Lung (tissue), 12 donors: ENCODE measurements around the gene PPM1J. TPM values are rescaled to one million over a fixed set of nuclear protein-coding genes. Genes with fewer than 3 reads are reported as not detected.
"Not testable (repeated sequence)": the region's sequence is repeated elsewhere in the genome, so short reads cannot be mapped to it uniquely, and the experiment has no call there.

ENCODE experiments used
- ATAC-seq: fragments of 200-7000 bp; cut with Tn5 transposase; one replicate; pipeline ENCODE4 v1.9.1; 2020; ENCODE audit warnings: moderate number of reproducible peaks; ENCODE audit not compliant: insufficient read depth, low FRiP score
- DNase-seq, 3 donors: peaks; one replicate each; pipeline ENCODE4 v3.0.0-alpha.2; 2013 to 2017
- H3K27ac ChIP-seq, 2 donors: one replicate each; pipeline ENCODE4 v1.5.1; 2013; ENCODE audit warnings: mild to moderate bottlenecking in 2 of 2, moderate library complexity in 2 of 2, control low read depth in 1 of 2, inconsistent platforms in 1 of 2, low read depth in 1 of 2, low read length in 1 of 2
- H3K27me3 ChIP-seq, 3 donors: one replicate each; pipeline ENCODE4 v1.5.1; 2013; ENCODE audit warnings: low read length in 2 of 3; ENCODE audit not compliant: control insufficient read depth in 3 of 3, insufficient read depth in 3 of 3
- H3K36me3 ChIP-seq, 4 donors: one replicate each; pipeline ENCODE4 v1.5.1; 2013; ENCODE audit warnings: low read length in 4 of 4, mild to moderate bottlenecking in 1 of 4, moderate library complexity in 1 of 4; ENCODE audit not compliant: control insufficient read depth in 4 of 4, insufficient read depth in 4 of 4
- H3K4me1 ChIP-seq, 5 donors: one replicate each; pipeline ENCODE4 v1.5.1; 2013; ENCODE audit warnings: low read length in 5 of 5, mild to moderate bottlenecking in 2 of 5, moderate library complexity in 1 of 5; ENCODE audit not compliant: control insufficient read depth in 5 of 5, insufficient read depth in 5 of 5
- H3K4me3 ChIP-seq: one replicate; pipeline ENCODE4 v1.5.1; 2013; ENCODE audit warnings: mild to moderate bottlenecking, control low read depth, moderate library complexity
- H3K9ac ChIP-seq, 2 donors: one replicate each; pipeline ENCODE4 v1.5.1; 2013; ENCODE audit warnings: low read length in 2 of 2, control low read depth in 1 of 2; ENCODE audit not compliant: insufficient read depth in 1 of 2
- H3K9me3 ChIP-seq, 4 donors: one replicate each; pipeline ENCODE4 v1.5.1; 2013; ENCODE audit warnings: low read length in 3 of 4, mild to moderate bottlenecking in 1 of 4, moderate library complexity in 1 of 4; ENCODE audit not compliant: control insufficient read depth in 4 of 4, insufficient read depth in 3 of 4
- CTCF ChIP-seq: IDR thresholded peaks from 2 replicates; pipeline ENCODE4 v1.5.1; 2012; ENCODE audit warnings: mild to moderate bottlenecking; ENCODE audit errors: control extremely low read depth, extremely low read depth
- WGBS, 2 donors: extraction: QIAGEN DNeasy Blood & Tissue Kit; methylation state at CpG; one replicate each; pipeline ENCODE4 v1.1.7; 2013; 5-methylcytosine and 5-hydroxymethylcytosine counted together
- polyA plus RNA-seq, 2 donors: library from polyadenylated mRNA; stranded (reverse); fragments of 200-250 nt; gene quantifications; one replicate each; pipeline ENCODE4 v1.2.1, GENCODE V29; 2013
- total RNA-seq, 2 donors: library from RNA; depleted of rRNA in 1 of 2; stranded (reverse); fragments of >200 nt in 1 of 2; gene quantifications; one replicate each; pipeline ENCODE4 v1.2.1, GENCODE V29; 2014 to 2021
- donor health status: control.
- donor health status: control.
- donor health status: Bipolar disorder and iron deficiency.
- donor health status: healthy.
- donor health status: DM: yes; HTN: yes; CAD: no.

PPM1J gene
- total and polyA plus RNA-seq, 4 donors: 0.45 to 0.92 (median 0.64) TPM; not detected in 1

GRCh38 chr1:112727716-112728115 lies 12.6 kb upstream of the PPM1J start:
- Histone ChIP-seq H3K27me3 (no peaks in the 10 kb centered on the region), H3K27ac (no peak overlapping the region), H3K4me3 (no peak overlapping the region), H3K36me3 (no peaks in the 10 kb centered on the region), H3K4me1 (peaks cover 0 to 5% (median 0%) of the 10 kb centered on the region in 5 donors), H3K9me3 (no peaks in the 10 kb centered on the region), H3K9ac (no peak overlapping the region)
- no peak for TF ChIP-seq CTCF
- WGBS, 2 donors: 66 to 82% methylated on average over 2 of the region's 2 CpGs
- ATAC-seq: no peak
- DNase-seq: no peak

GRCh38 chr1:112724240-112724639 lies 9.1 kb upstream of the PPM1J start:
- H3K4me3 ChIP-seq, H3K9me3 ChIP-seq, H3K27me3 ChIP-seq, H3K27ac ChIP-seq, H3K36me3 ChIP-seq, ATAC-seq, DNase-seq, H3K9ac ChIP-seq: not testable (repeated sequence)
- 96 to 98% methylated on average over 2 of the region's 4 CpGs for WGBS, 2 donors
- peaks cover 0 to 13% (median 0%) of the 10 kb centered on the region in 5 donors for H3K4me1 ChIP-seq

- ATAC-seq (no peak), DNase-seq (no peak)
- no peak for TF ChIP-seq CTCF
- Histone ChIP-seq H3K4me3 (no peak overlapping the region), H3K9me3 (no peaks in the 10 kb centered on the region), H3K9ac (no peak overlapping the region), H3K4me1 (peaks cover 0 to 15% (median 0%) of the 10 kb centered on the region in 5 donors), H3K27me3 (peaks cover 0 to 3% (median 0%) of the 10 kb centered on the region in 3 donors), H3K27ac (no peak overlapping the region), H3K36me3 (no peaks in the 10 kb centered on the region)
- WGBS, 2 donors: 74 to 80% methylated on average over 8 of the region's 8 CpGs
These were observed 8.3 kb upstream of the PPM1J start for GRCh38 chr1:112723511-112723839.

GRCh38 chr1:112722601-112723510 lies 7.7 kb upstream of the PPM1J start:
- H3K4me3 ChIP-seq: no peak overlapping the region
- H3K9ac ChIP-seq: no peak overlapping the region
- H3K27me3 ChIP-seq: peaks cover 0 to 5% (median 0%) of the 10 kb centered on the region in 3 donors
- no peaks in the 10 kb centered on the region for H3K36me3 ChIP-seq
- 8 to 17% methylated on average over 35 of the region's 35 CpGs for WGBS, 2 donors
- no peaks in the 10 kb centered on the region for H3K9me3 ChIP-seq
- no peak for ATAC-seq
- H3K27ac ChIP-seq: no peak overlapping the region
- peak; percentile 47 to 66 (median 55) for DNase-seq
- peaks cover 0 to 16% (median 0%) of the 10 kb centered on the region in 5 donors for H3K4me1 ChIP-seq
- TF ChIP-seq CTCF: no peak
